ENCODE data around the gene DBT. TPM values are rescaled to one million over a fixed set of nuclear protein-coding genes. Genes with fewer than 3 reads are reported as not detected.

The DBT gene
- total and polyA plus RNA-seq, 2 of the 13 experiments (the other 11 are each of a cell fraction or from before 2014, with no cell fraction given) = 3.3 to 10.2 TPM

- TF ChIP-seq ZBTB33 (CRISPR knock-in tag; IDR thresholded peaks at IDR 0.05) = no peak
- no peak for TF ChIP-seq ZSCAN22 (CRISPR knock-in tag; IDR thresholded peaks at IDR 0.05)
- TF ChIP-seq SNAPC5 (CRISPR knock-in tag; IDR thresholded peaks at IDR 0.05; ENCODE audit: borderline replicate concordance) = no peak
- no peak for TF ChIP-seq ZHX1 (CRISPR knock-in tag; IDR thresholded peaks at IDR 0.05; ENCODE audit: low read depth)
- TF ChIP-seq AFF4 (CRISPR knock-in tag; IDR thresholded peaks at IDR 0.05) = no peak
- TF ChIP-seq THAP9 (CRISPR knock-in tag; IDR thresholded peaks at IDR 0.05; ENCODE audit: borderline replicate concordance) = peak; percentile 66; the same call in 1 of the 2 replicates
- 0 out of 2 replicates have a peak, but pooled peaks have one; percentile 26 for TF ChIP-seq ZNF292 (CRISPR knock-in tag; IDR thresholded peaks at IDR 0.05; ENCODE audit: borderline replicate concordance, low read depth)
- no peak for TF ChIP-seq GMEB2 (CRISPR knock-in tag; IDR thresholded peaks at IDR 0.05; ENCODE audit: low read depth)
- peak; percentile 81 to 84 for TF ChIP-seq POLR2A (IDR thresholded peaks at IDR 0.05; ENCODE audit: insufficient read depth in 1 of 2, low read depth in 2 of 2, low read length in 2 of 2)
- no peak for TF ChIP-seq AKAP8 (CRISPR knock-in tag; IDR thresholded peaks at IDR 0.05)
- 0 out of 2 replicates have a peak, but pooled peaks have one; percentile 56 for TF ChIP-seq ZNF33A (CRISPR knock-in tag; IDR thresholded peaks at IDR 0.05; ENCODE audit: borderline replicate concordance)
- no peak for TF ChIP-seq ZSCAN20 (CRISPR knock-in tag; IDR thresholded peaks at IDR 0.05; ENCODE audit: borderline replicate concordance)
- TF ChIP-seq NR3C1 (CRISPR knock-in tag; IDR thresholded peaks at IDR 0.05) = no peak
- TF ChIP-seq IKZF4 (CRISPR knock-in tag; IDR thresholded peaks at IDR 0.05; ENCODE audit: borderline replicate concordance, low read depth, not compliant biosample characterization) = no peak
Observed at GRCh38 chr1:100265931-100266740, 16.5 kb upstream of the DBT start, which contains the start of gene RTCA (continued).
